ENCODE data around the gene MT1X. TPM values are rescaled to one million over a fixed set of nuclear protein-coding genes. Genes with fewer than 3 reads are reported as not detected.

MT1X gene
- total and polyA plus RNA-seq, 2 experiments from 2014 or later = 113 to 126 TPM

DNA sequence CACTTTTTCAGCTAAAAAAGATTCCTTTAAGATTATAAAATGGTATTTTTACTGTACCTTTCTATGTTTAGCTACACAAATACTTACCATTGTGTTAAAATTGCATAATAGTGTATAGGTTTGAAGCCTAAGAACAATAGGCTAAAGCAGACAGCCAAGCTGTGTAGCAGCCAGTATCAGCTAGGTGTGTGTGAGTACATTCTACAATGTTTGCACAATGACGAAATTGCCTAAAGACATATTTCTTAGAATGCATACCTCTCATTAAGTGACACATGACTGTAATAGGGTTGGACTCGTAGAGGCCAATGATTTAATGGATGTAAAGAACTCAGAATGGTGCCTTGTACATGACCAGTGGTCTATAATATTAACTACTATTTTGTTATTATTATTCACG is 32.5 kb upstream of the MT1X start:
- DNase-seq = no peak
- H3K27me3 ChIP-seq (replicated peaks; ENCODE audit: insufficient read depth) = peaks cover 12% of the 10 kb centered on the region
- 67 to 68% methylated on average over 3 of the region's 3 CpGs for WGBS, 2 experiments (ENCODE audit: low coverage in 1 of 2, low lambda C conversion rate in 2 of 2, missing lambda C conversion rate in 2 of 2)
- H4K20me1 ChIP-seq (ENCODE audit: insufficient read depth) = no peaks in the 10 kb centered on the region
- no peak overlapping the region for H2AFZ ChIP-seq
- no peak overlapping the region for H3K4me2 ChIP-seq (ENCODE audit: unreplicated experiment)
- no peaks in the 10 kb centered on the region for H3K36me3 ChIP-seq (ENCODE audit: low read depth)
- in situ Hi-C loops (cut with MboI) = no loop called here
- H3K9me2 ChIP-seq (ENCODE audit: insufficient read depth) = no peaks in the 10 kb centered on the region
- no peak overlapping the region for H3K4me3 ChIP-seq
- H3F3A ChIP-seq (ENCODE audit: insufficient read depth) = no peaks in the 10 kb centered on the region
- H3K4me1 ChIP-seq (ENCODE audit: insufficient read depth) = no peaks in the 10 kb centered on the region
- no peak for TF ChIP-seq EZH2phosphoT487 (IDR thresholded peaks at IDR 0.05; ENCODE audit: insufficient read depth, low read depth)
- TF ChIP-seq EZH2 (IDR thresholded peaks at IDR 0.05; ENCODE audit: insufficient read depth, poor library complexity, severe bottlenecking) = no peak
- no peak overlapping the region for H3K9ac ChIP-seq
- no peak overlapping the region for H3K27ac ChIP-seq
- H3K79me2 ChIP-seq (ENCODE audit: insufficient read depth) = no peaks in the 10 kb centered on the region
- H3K9me3 ChIP-seq (ENCODE audit: low read depth) = no peaks in the 10 kb centered on the region

GRCh38 chr16:56651586-56651985 is 30.7 kb upstream of the MT1X start, which contains the start of gene MT1B:
MT1B (plus strand) TSS chr16:56651886; CDS start chr16:56651954, 68 bp downstream.
- in situ Hi-C loops (cut with MboI) = no loop called here
- DNase-seq = no peak

GRCh38 chr16:56652600-56652999 is 29.7 kb upstream of the MT1X start:
- Histone ChIP-seq H4K20me1 (ENCODE audit: insufficient read depth) (no peaks in the 10 kb centered on the region), H3K27ac (no peak overlapping the region), H3K27me3 (replicated peaks; ENCODE audit: insufficient read depth) (peaks cover 7% of the 10 kb centered on the region), H3K9me2 (ENCODE audit: insufficient read depth) (no peaks in the 10 kb centered on the region), H3K4me2 (ENCODE audit: unreplicated experiment) (no peak overlapping the region), H3K9ac (no peak overlapping the region), H3F3A (ENCODE audit: insufficient read depth) (no peaks in the 10 kb centered on the region), H2AFZ (no peak overlapping the region), H3K36me3 (ENCODE audit: low read depth) (no peaks in the 10 kb centered on the region), H3K4me3 (no peak overlapping the region), H3K4me1 (ENCODE audit: insufficient read depth) (no peaks in the 10 kb centered on the region), H3K79me2 (ENCODE audit: insufficient read depth) (no peaks in the 10 kb centered on the region), H3K9me3 (ENCODE audit: low read depth) (no peaks in the 10 kb centered on the region)
- no peak for DNase-seq
- WGBS, 2 experiments (ENCODE audit: low coverage in 1 of 2, low lambda C conversion rate in 2 of 2, missing lambda C conversion rate in 2 of 2) = 71 to 85% methylated on average over 1 of the region's 1 CpG
- no peak for TF ChIP-seq EZH2 (IDR thresholded peaks at IDR 0.05; ENCODE audit: insufficient read depth, poor library complexity, severe bottlenecking)
- TF ChIP-seq EZH2phosphoT487 (IDR thresholded peaks at IDR 0.05; ENCODE audit: insufficient read depth, low read depth) = no peak
- in situ Hi-C loops (cut with MboI) = no loop called here

More at GRCh38 chr16:56651586-56651985, 30.7 kb upstream of the MT1X start, which contains the start of gene MT1B:
- Histone ChIP-seq H3K9me3 (ENCODE audit: low read depth) (no peaks in the 10 kb centered on the region), H4K20me1 (ENCODE audit: insufficient read depth) (no peaks in the 10 kb centered on the region), H2AFZ (no peak within 1 kb of the TSS), H3K4me3 (no peak within 1 kb of the TSS), H3K4me2 (ENCODE audit: unreplicated experiment) (no peak within 1 kb of the TSS), H3K9ac (no peak within 1 kb of the TSS), H3K36me3 (ENCODE audit: low read depth) (no peaks in the 10 kb centered on the region), H3K4me1 (ENCODE audit: insufficient read depth) (no peaks in the 10 kb centered on the region), H3K27ac (no peak within 1 kb of the TSS), H3K79me2 (ENCODE audit: insufficient read depth) (no peaks in the 10 kb centered on the region), H3F3A (ENCODE audit: insufficient read depth) (no peaks in the 10 kb centered on the region), H3K27me3 (replicated peaks; ENCODE audit: insufficient read depth) (peaks cover 12% of the 10 kb centered on the region), H3K9me2 (ENCODE audit: insufficient read depth) (no peaks in the 10 kb centered on the region)
- WGBS, 2 experiments (ENCODE audit: low coverage in 1 of 2, low lambda C conversion rate in 2 of 2, missing lambda C conversion rate in 2 of 2) = 67 to 80% methylated on average over 7 of the region's 7 CpGs
- TF ChIP-seq EZH2 (IDR thresholded peaks at IDR 0.05; ENCODE audit: insufficient read depth, poor library complexity, severe bottlenecking) = no peak
- no peak for TF ChIP-seq EZH2phosphoT487 (IDR thresholded peaks at IDR 0.05; ENCODE audit: insufficient read depth, low read depth)

GRCh38 chr16:56653218-56653617 is 29.1 kb upstream of the MT1X start:
- Histone ChIP-seq H3K4me1 (ENCODE audit: insufficient read depth) (no peaks in the 10 kb centered on the region), H3K9me2 (ENCODE audit: insufficient read depth) (no peaks in the 10 kb centered on the region), H4K20me1 (ENCODE audit: insufficient read depth) (no peaks in the 10 kb centered on the region), H3K27me3 (replicated peaks; ENCODE audit: insufficient read depth) (peaks cover under 1% of the 10 kb centered on the region; the same call in 1 of the 2 replicates), H3K9me3 (ENCODE audit: low read depth) (no peaks in the 10 kb centered on the region), H3F3A (ENCODE audit: insufficient read depth) (no peaks in the 10 kb centered on the region), H3K27ac (no peak overlapping the region), H3K4me3 (no peak overlapping the region), H2AFZ (no peak overlapping the region), H3K79me2 (ENCODE audit: insufficient read depth) (no peaks in the 10 kb centered on the region), H3K36me3 (ENCODE audit: low read depth) (no peaks in the 10 kb centered on the region), H3K9ac (no peak overlapping the region), H3K4me2 (ENCODE audit: unreplicated experiment) (no peak overlapping the region)
- TF ChIP-seq EZH2 (IDR thresholded peaks at IDR 0.05; ENCODE audit: insufficient read depth, poor library complexity, severe bottlenecking) (no peak), EZH2phosphoT487 (IDR thresholded peaks at IDR 0.05; ENCODE audit: insufficient read depth, low read depth) (no peak)
- WGBS, 2 experiments (ENCODE audit: low coverage in 1 of 2, low lambda C conversion rate in 2 of 2, missing lambda C conversion rate in 2 of 2) = 61 to 67% methylated on average over 7 of the region's 7 CpGs
- in situ Hi-C loops (cut with MboI) = no loop called here
- no peak for DNase-seq

Data from GM23248 (cell line).